Omental fat pad (tissue), 4 donors: ENCODE measurements around the gene HK2. TPM values are rescaled to one million over a fixed set of nuclear protein-coding genes. Genes with fewer than 3 reads are reported as not detected.

Experiments used
- ATAC-seq: fragments of 150-250 bp; one replicate; pipeline ENCODE4 v1.9.1; 2016; ENCODE audit warnings: mild to moderate bottlenecking, moderate library complexity; ENCODE audit not compliant: low FRiP score
- DNase-seq: peaks from one replicate; pipeline ENCODE4 v3.0.0-alpha.2; 2019; ENCODE audit warnings: low spot score
- total RNA-seq, 4 donors: library from RNA; depleted of rRNA; stranded (reverse); fragments of >200 nt; gene quantifications; one replicate each; pipeline ENCODE4 v1.1.0, GENCODE V29; 2016
- TF ChIP-seq, protein P1 (sequence below), 3 donors: fragments of 450-650 bp; IDR thresholded peaks; one replicate each; pipeline ENCODE4 v1.5.1; 2016 to 2017; ENCODE audit warnings: antibody characterized with exemption in 3 of 3, mild to moderate bottlenecking in 3 of 3, moderate library complexity in 2 of 3

The HK2 gene
- total RNA-seq, 4 donors from 2014 or later, result 31.3 to 79.9 (median 43.8) TPM

DNA sequence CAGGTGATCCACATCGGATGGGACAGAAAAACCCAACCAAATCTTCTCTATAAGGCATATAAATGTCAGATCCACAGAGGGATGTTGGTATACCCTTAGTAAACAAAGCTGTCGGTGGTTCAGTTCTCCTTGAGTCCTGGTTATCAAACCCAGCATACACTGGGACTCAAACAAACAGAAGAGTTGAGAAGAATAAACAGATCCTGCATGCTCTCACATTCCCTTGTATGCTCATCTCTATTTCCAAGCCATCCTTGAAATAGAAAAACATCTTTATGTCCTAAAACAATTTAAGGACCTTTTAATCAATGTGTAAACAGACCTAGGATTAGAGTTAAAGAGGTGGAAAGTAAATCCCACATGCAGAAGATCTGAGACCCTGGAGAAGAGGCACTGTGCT, 19.8 kb upstream of the HK2 start:
- no peak for DNase-seq
- TF ChIP-seq, protein P1, sequence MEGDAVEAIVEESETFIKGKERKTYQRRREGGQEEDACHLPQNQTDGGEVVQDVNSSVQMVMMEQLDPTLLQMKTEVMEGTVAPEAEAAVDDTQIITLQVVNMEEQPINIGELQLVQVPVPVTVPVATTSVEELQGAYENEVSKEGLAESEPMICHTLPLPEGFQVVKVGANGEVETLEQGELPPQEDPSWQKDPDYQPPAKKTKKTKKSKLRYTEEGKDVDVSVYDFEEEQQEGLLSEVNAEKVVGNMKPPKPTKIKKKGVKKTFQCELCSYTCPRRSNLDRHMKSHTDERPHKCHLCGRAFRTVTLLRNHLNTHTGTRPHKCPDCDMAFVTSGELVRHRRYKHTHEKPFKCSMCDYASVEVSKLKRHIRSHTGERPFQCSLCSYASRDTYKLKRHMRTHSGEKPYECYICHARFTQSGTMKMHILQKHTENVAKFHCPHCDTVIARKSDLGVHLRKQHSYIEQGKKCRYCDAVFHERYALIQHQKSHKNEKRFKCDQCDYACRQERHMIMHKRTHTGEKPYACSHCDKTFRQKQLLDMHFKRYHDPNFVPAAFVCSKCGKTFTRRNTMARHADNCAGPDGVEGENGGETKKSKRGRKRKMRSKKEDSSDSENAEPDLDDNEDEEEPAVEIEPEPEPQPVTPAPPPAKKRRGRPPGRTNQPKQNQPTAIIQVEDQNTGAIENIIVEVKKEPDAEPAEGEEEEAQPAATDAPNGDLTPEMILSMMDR (IDR thresholded peaks at IDR 0.05), result no peak
- no peak for ATAC-seq

DNA sequence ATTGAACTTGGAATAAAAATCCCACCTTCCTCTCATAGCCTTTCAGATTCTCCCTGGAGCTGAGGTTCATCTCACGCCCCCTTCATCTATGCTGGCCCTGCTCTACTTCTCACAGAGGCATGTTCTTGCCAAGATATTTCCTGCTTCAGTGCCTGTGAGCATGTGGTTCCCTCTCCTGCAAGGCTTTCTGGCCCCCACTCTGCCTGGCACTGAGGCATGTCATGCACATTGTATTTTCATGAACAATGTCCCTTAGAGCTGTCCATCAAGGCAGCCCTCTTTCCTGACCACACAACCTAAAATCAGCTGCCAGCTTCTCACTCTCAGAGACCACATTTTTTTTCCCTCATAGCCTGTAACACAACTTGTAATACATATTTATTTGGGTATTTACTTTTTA, 18.0 kb upstream of the HK2 start:
- TF ChIP-seq, protein P1 (IDR thresholded peaks at IDR 0.05), result no peak
- ATAC-seq (no peak), DNase-seq (no peak)

DNA sequence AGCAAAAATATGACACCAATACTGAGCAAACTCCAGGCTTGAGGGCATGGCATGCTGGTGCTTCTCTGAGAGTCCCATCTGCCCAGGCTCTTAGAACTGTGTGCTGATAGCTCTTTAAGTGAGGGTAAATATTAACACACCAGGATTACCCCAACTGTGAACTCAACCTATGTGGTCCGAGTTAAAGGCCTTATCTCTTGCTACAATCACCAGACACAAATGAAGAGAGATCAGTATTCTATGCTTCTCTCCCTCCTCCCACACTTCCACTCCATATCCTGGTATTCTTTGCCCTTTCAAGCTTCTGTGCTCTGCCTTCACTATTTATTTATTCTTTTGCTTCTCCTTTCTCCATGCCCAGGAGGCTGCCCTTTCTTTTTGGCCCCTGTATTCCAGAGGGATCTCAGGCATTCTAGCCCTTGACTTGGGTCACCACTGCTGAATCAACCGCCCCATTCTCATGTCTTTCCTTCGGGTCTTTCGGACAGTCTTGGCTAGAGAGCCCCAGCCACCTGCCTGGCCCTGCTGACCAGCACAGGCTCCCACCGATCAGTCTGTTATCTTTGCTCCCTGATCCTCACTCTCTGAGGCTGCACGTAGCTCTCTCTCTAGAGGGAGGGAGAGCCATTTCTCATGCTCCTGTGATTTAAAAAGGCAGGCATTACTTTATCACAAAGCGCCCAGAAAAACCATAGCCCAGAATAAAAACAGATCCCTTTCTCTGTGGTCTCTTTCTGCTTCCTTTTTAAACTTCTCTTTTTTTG, 17.2 kb upstream of the HK2 start:
- ATAC-seq (no peak), DNase-seq (no peak)
- TF ChIP-seq, protein P1 (IDR thresholded peaks at IDR 0.05), result no peak

DNA sequence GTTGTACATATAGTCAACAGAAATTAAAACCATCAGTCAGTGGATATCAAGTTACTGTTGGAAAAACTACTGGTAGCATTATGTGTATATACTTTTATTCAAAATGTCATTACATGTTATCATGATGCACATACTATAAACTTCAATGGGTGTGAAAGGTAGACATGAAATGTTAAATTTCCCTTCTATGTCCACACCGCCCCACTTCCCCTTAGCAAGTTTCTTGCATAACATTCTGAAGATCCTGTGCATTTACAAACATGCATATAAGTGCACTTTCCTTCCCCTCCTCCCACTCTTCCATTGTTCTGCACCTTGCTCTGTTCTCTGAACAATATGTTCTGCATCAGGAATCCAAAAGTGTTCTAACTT, 16.6 kb upstream of the HK2 start:
- no peak for ATAC-seq
- DNase-seq, result no peak
- TF ChIP-seq, protein P1 (IDR thresholded peaks at IDR 0.05), result no peak

DNA sequence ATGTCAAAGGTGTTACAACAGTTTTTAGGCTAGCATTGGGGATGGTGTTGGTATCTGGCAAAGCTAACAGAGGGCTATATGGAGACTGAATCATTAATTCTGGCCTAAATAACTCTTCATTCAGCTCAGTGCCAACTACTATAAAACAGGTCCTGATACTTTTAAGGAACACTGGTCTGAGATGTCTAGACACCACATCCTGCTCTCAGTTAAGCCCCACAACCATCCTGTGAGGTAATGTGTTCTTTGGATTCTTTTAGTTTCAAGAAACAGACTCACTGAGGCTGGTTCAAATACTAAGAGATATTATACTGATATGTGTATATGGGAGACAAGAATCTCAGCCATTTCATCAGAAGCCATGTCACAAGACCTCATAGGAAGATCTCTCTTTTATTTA, 14.2 kb upstream of the HK2 start:
- DNase-seq (no peak), ATAC-seq (no peak)
- TF ChIP-seq, protein P1 (IDR thresholded peaks at IDR 0.05), result no peak

DNA sequence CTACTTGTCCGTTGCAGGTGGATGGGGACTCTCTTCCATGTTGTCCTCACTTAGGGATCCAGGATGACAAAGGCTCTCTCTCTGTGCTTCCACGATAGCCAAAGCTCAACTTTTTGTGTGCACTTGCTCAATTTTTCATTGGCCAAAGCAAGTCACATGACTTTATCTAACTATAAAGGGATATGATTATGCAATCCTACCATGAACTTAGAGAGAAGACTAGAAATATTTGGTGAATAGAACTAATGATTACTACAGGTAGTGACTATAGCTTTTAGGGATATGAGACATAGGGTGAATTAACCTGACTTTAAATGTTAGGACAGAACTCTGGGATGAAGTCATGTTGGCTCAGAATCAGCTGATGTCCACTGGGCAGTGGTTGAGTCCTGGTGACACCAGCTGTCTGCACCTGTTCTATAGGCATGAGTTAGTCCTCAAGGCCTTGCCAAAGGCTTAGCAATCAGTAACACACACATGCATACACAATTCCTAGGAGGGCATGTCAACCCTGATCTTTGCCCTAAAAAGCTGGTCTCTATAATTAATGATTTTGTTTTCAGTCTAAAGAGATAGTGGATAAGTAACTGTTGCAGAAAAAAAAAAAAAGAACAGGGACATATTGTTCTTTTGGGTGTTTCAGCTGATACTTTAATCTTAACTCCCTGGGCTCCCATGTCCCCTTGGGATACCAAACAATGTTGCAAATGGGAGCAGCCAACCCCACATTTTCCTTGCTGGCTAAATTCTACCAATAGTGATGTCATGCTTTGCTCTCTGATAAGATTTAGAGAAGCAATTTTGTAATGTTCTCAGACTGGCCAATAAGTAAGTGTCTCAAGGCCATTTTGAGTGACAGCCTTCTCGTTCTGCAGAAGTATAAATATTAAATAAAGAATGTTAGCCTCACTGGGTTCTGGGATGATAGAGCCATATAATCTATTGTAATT, 12.5 kb upstream of the HK2 start:
- DNase-seq (no peak), ATAC-seq (no peak)
- TF ChIP-seq, protein P1 (IDR thresholded peaks at IDR 0.05), result no peak
